GM18502 (cell line): ENCODE measurements around the gene PCDHB14.

Experiments used
- ATAC-seq: cut with Tn5 transposase; IDR thresholded peaks from one replicate; pipeline ENCODE4 v1.9.1; 2021; ENCODE audit warnings: mild to moderate bottlenecking; ENCODE audit not compliant: unreplicated experiment, poor library complexity

Gene PCDHB14

GRCh38 chr5:141261238-141261546 is 38.0 kb downstream of the PCDHB14 start:
- ATAC-seq: no peak

GRCh38 chr5:141269195-141269594 is 46.1 kb downstream of the PCDHB14 start:
- ATAC-seq: no peak

GRCh38 chr5:141272906-141273305 is 49.8 kb downstream of the PCDHB14 start:
- ATAC-seq: no peak
